Vein endothelial cell (primary cell): ENCODE measurements around the gene IMPACT. TPM values are rescaled to one million over a fixed set of nuclear protein-coding genes. Genes with fewer than 3 reads are reported as not detected.

Experiments
- small RNA-seq: library from RNA; depleted of rRNA; stranded (forward); fragments of <200 nt; gene quantifications from one replicate; pipeline ENCODE3, GENCODE V24; 2012
- total RNA-seq: library from RNA; depleted of rRNA; stranded (reverse); fragments of >200 nt; gene quantifications from 2 replicates; pipeline ENCODE4 v1.2.3, GENCODE V29; 2012

IMPACT gene, protein sequence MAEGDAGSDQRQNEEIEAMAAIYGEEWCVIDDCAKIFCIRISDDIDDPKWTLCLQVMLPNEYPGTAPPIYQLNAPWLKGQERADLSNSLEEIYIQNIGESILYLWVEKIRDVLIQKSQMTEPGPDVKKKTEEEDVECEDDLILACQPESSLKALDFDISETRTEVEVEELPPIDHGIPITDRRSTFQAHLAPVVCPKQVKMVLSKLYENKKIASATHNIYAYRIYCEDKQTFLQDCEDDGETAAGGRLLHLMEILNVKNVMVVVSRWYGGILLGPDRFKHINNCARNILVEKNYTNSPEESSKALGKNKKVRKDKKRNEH
- total RNA-seq = 26.1 and 27.9 TPM in 2 replicates

DNA sequence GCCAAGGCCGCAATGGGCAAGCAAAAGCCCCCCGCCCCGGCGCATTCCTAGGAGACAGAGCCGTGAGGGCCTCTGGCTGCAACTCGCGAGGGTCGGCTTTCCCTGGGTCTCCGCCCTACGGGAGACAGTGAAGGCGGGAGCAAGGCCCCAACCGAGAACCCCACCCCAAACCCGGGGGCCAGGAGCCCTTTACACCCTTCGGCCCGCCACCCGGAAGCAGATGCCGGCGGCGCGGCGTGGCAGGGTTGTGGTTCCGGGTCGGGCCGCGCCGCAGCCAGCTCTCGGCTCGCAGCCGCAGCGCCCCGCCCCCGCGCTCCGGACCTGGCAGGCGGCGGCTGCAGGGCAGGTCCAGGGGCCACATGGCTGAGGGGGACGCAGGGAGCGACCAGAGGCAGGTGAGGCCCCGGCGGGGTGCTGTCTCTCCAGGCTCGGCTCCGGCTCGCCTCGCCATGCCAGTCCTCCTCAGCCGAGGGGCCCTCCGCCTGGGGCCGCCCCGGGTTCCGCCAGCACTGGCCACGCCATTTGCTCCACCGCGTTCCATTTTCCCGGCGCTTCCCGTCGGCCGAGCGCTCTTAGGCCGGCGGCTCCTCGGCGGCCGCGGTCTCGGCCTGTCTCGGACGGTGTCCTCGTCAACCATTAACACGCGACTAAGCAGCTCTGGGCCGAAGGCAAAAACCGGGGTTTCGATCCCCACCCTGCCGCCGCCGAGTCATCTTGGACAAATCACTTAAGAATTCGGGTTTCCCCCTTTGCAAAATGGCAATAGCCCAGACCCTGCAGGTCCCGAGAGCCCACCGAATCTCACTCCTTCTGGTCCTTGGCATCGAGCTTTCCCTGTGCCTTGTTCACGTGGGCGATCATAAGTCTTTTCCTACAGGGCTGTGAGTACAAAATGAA lies at the start of gene IMPACT:
TSS of gene IMPACT (plus strand) at position 273 of the 897 bp plus-strand sequence. CDS start at position 360, 87 bp downstream.

DNA sequence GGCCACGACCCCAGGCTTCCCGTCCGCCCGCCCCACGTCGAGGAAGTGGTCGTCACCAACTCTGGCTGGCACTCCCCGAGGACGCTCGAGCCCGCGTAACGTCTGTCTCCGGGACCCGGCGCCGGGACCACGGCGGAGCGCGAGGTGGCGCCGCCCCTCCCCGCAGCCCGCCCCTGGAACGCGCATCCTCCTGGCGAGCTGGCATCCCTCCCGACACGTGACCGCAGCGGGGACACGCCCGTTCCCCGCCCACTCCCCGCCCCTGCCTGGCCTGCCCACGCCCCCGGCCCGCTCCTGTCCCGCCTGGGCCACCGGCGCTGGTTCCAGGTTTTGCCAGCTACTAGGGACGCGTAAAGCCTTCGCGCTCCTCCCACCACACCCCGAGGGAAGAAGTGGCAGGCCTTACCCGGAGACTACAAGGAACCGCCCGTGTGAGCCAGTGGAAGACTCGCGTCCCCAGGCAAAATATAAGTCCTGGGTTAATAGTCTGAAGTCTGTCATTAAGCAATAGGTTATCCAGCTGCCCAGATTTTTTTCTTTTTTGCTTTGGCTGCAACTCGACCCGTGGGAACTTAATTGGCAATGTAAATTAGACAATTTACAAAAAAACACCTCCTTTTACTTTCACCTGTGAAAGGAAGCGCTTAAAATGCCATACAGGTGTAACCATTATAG lies 28.6 kb upstream of the IMPACT start, which contains the start of gene OSBPL1A:
TSS of gene OSBPL1A (minus strand) at position 131 of the 675 bp plus-strand sequence. CDS start 20,291 bp downstream, outside the sequence.

DNA sequence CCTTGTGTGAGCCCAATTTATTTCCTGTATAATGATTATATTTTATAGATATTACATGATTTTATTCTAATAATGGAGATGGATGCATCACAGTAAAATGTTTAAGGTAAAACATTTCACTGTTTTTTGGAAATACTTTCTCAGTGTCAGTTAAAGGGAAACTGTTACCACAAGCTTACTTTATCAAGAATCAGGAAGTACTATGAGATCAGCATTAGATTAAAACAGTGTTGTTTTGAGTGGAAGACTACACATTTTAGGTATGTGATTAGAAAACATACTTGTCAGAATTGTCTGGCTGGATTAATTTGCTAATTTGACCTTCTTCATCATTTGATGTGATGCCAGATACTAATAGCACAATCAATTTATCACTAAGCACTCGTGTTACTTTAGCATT lies 33.9 kb downstream of the IMPACT start, which contains the start of gene HRH4:
TSS of gene HRH4 (plus strand) at position 250 of the 400 bp plus-strand sequence. CDS start at position 342, 92 bp downstream.

Small RNA genes lying within 50 kb of the gene (small RNA-seq; reads per million reads assigned to genes)
- gene RF00019 = not detected

Other genes with a start within 250 kb of the IMPACT start
- 17.6 and 17.7 TPM in 2 replicates for gene OSBPL1A, start 28.8 kb upstream of the IMPACT start, total RNA-seq
- gene HRH4, start 34.0 kb downstream of the IMPACT start, total RNA-seq = under 0.01 and 0.10 TPM in 2 replicates